HEK293T (cell line): ENCODE data around the gene CAMK2G.

Source experiments
- BHLHE40 ChIP-seq: fragments of 450-650 bp; IDR thresholded peaks from 2 replicates; pipeline ENCODE4 v1.6.1; 2016; ENCODE audit warnings: mild to moderate bottlenecking, moderate library complexity, borderline replicate concordance
- FOXK2 ChIP-seq: fragments of 450-650 bp; IDR thresholded peaks from 2 replicates; pipeline ENCODE4 v1.6.1; 2016; ENCODE audit warnings: mild to moderate bottlenecking
- FOXM1 ChIP-seq: fragments of 450-650 bp; IDR thresholded peaks from 2 replicates; pipeline ENCODE4 v1.6.1; 2017; ENCODE audit warnings: mild to moderate bottlenecking, borderline replicate concordance
- LEF1 ChIP-seq: fragments of 450-650 bp; IDR thresholded peaks from 2 replicates; pipeline ENCODE4 v1.6.1; 2017; ENCODE audit warnings: mild to moderate bottlenecking, borderline replicate concordance
- ZNF384 ChIP-seq: fragments of 450-650 bp; IDR thresholded peaks from 2 replicates; pipeline ENCODE4 v1.6.1; 2016

DNA sequence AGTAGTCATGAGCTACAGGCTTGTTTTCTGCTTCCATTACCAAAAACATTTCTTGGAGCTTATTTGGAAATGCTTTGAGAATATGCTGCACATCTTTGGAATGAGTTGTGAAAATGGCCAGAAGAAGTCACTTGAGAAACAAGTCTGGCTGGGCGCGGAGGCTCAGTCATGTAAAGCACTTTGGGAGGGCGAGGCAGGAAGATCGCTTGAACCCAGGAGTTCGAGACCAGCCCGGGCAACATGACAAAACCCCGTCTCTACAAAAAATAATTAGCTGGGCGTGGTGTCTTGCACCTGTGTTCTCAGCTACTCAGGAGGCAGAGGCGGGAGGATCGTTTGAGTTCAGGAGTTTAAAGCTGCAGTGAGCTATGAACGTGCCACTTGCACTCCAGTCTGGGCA lies 93.4 kb downstream of the CAMK2G start:
- TF ChIP-seq BHLHE40 (no peak), ZNF384 (no peak), LEF1 (no peak), FOXM1 (no peak), FOXK2 (no peak)
